Heart left ventricle (tissue), 16 donors: Measurements from ENCODE around the gene AP3B1. TPM values are rescaled to one million over a fixed set of nuclear protein-coding genes. Genes with fewer than 3 reads are reported as not detected.

Experiments
- ATAC-seq, 4 donors: fragments of 200-7000 bp; cut with Tn5 transposase; one replicate each; pipeline ENCODE4 v1.9.1; 2020 to 2022; ENCODE audit warnings: moderate library complexity in 4 of 4, mild to moderate bottlenecking in 3 of 4, moderate number of reproducible peaks in 1 of 4
- DNase-seq, 5 donors: peaks; one replicate each; pipeline ENCODE4 v3.0.0-alpha.2; 2020
- H3K27ac ChIP-seq, 12 donors: fragments of 200-600 bp; sonication (generic) in 4 of 12; one replicate each; pipeline versions ENCODE4 v1.5.0 to v1.8.0; 2016 to 2022; ENCODE audit warnings: mild to moderate bottlenecking in 2 of 12
- H3K27me3 ChIP-seq, 9 donors: fragments of 200-600 bp; sonication (generic) in 2 of 9; one replicate each; pipeline versions ENCODE4 v1.5.1 to v1.8.0; 2016 to 2022; ENCODE audit warnings: mild to moderate bottlenecking in 3 of 9
- H3K36me3 ChIP-seq, 9 donors: fragments of 200-600 bp; sonication (generic) in 2 of 9; one replicate each; pipeline versions ENCODE4 v1.5.0 to v1.8.0; 2018 to 2022; ENCODE audit warnings: mild to moderate bottlenecking in 2 of 9
- H3K4me1 ChIP-seq, 12 donors: fragments of 200-600 bp; sonication (generic) in 4 of 12; one replicate each; pipeline versions ENCODE4 v1.5.0 to v1.8.0; 2016 to 2022; ENCODE audit warnings: mild to moderate bottlenecking in 3 of 12
- H3K4me3 ChIP-seq, 12 donors: fragments of 200-600 bp; sonication (generic) in 4 of 12; one replicate each; pipeline versions ENCODE4 v1.5.0 to v1.8.0; 2017 to 2022; ENCODE audit warnings: mild to moderate bottlenecking in 9 of 12, moderate library complexity in 4 of 12
- H3K9me3 ChIP-seq, 12 donors: fragments of 200-600 bp; sonication (generic) in 4 of 12; one replicate each; pipeline versions ENCODE4 v1.5.0 to v1.8.0; 2016 to 2022; ENCODE audit warnings: mild to moderate bottlenecking in 1 of 12
- POLR2A ChIP-seq, 2 donors: fragments of 450-650 bp; IDR thresholded peaks; one replicate each; pipeline ENCODE4 v1.6.1; 2017; ENCODE audit warnings: antibody characterized with exemption in 2 of 2, mild to moderate bottlenecking in 2 of 2, moderate library complexity in 2 of 2
- WGBS, 4 donors: extraction: QIAGEN DNeasy Blood & Tissue Kit in 2 of 4; methylation state at CpG; one replicate each; pipeline versions ENCODE4 v1.1.5 to v1.1.7; 2013 to 2018; 5-methylcytosine and 5-hydroxymethylcytosine counted together
- intact Hi-C, 10 donors: fragments of 100-400 bp; cut with DNase I; formaldehyde crosslinking; loops; one replicate each; pipeline versions ENCODE4 v1.11.1 to v1.14.2; 2022
- polyA plus RNA-seq, 2 donors: library from polyadenylated mRNA; stranded (reverse); fragments of 200-250 nt; gene quantifications; one replicate each; pipeline ENCODE4 v1.2.3, GENCODE V29; 2013
- total RNA-seq, 9 donors: library from RNA; depleted of rRNA in 2 of 9; stranded (reverse); fragments of >200 nt in 2 of 9; fragmentation: NEBNext Ultra II Directional in 3 of 9; extraction: Animal tissue kit (Norgen Biotek cat#: 25700) in 3 of 9; gene quantifications; one replicate each; pipeline versions ENCODE4 v1.1.0 to v1.2.4, GENCODE V29; 2016 to 2023
- TF ChIP-seq, protein P1 (sequence below), 12 donors: fragments of 200-600 bp; sonication (generic) in 4 of 12; IDR thresholded peaks; one replicate each; pipeline versions ENCODE4 v1.5.0 to v1.8.0; 2018 to 2022; ENCODE audit warnings: antibody characterized with exemption in 12 of 12, mild to moderate bottlenecking in 5 of 12
- donor health status: ischemic (EF 13 %, LVEDD 7.1; RV severe dilation, severe dysfunction).
- donor health status: healthy with polysubstance abuse.
- donor health status: DM: no; HTN: yes; CAD: no.
- donor health status: DM: no; HTN: no; CAD: no.
- donor health status: ischemic (EF 25% LVEDD 6.9; RV normal size, moderate dysfunction).
- donor health status: ischemic (EF 25% LVEDD 5.7; RV mildly dilated, moderate dysfunction).
- donor health status: healthy.
- donor health status: DM: yes; HTN: yes; CAD: no.
- donor health status: ischemic (EF 35%, LVEDD 5.7; RV mildly dilated, moderate dysfunction).
- donor health status: nonischemic (EF 11% LVEDD 7.7; RV severe dilation, severe dysfunction).
- donor health status: DM: yes; HTN: yes; CAD: no.
- donor health status: PGD.
- donor health status: ischemic (EF 29% LVEDD 5.4; RV normal size, mild dysfunction).
- donor health status: nonischemic (EF 23%, LVEDD 6.1; RV moderate dilation, normal function).

AP3B1 gene
- total and polyA plus RNA-seq, 11 donors = 14.4 to 33.7 (median 25.2) TPM

DNA sequence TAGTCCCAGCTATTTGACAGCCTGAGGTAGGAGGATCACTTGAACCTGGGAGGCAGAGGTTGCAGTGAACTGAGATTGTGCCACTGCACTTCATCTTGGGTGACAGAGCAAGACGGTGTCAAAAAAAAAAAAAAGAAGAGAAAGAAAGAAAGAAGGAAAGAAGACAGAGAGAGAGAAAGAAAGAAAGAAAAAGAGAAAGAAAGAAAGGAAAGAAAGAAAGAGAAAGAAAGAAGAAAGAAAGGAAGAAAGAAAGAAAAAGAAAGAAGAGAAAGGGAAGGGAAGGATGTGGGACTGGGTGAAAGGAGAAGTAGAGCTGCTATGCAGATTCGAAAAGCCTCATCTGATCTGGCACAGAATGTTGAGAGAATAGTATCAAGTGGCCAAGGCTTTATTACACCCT, 42.2 kb upstream of the AP3B1 start:
- 89 to 95% (median 93%) methylated on average over 2 of the region's 2 CpGs for WGBS, 4 donors
- peaks cover 0 to 13% (median 0%) of the 10 kb centered on the region in 12 donors for H3K4me1 ChIP-seq
- DNase-seq (no peak), ATAC-seq (no peak)
- TF ChIP-seq, protein P1, sequence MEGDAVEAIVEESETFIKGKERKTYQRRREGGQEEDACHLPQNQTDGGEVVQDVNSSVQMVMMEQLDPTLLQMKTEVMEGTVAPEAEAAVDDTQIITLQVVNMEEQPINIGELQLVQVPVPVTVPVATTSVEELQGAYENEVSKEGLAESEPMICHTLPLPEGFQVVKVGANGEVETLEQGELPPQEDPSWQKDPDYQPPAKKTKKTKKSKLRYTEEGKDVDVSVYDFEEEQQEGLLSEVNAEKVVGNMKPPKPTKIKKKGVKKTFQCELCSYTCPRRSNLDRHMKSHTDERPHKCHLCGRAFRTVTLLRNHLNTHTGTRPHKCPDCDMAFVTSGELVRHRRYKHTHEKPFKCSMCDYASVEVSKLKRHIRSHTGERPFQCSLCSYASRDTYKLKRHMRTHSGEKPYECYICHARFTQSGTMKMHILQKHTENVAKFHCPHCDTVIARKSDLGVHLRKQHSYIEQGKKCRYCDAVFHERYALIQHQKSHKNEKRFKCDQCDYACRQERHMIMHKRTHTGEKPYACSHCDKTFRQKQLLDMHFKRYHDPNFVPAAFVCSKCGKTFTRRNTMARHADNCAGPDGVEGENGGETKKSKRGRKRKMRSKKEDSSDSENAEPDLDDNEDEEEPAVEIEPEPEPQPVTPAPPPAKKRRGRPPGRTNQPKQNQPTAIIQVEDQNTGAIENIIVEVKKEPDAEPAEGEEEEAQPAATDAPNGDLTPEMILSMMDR (IDR thresholded peaks at IDR 0.05) = no peak
- TF ChIP-seq POLR2A (IDR thresholded peaks at IDR 0.05) = no peak
- H3K27me3 ChIP-seq = no peaks in the 10 kb centered on the region
- H3K4me3 ChIP-seq = no peak overlapping the region
- no peak overlapping the region for H3K27ac ChIP-seq
- intact Hi-C loops = no loop called here
- H3K9me3 ChIP-seq = peaks cover 0 to 18% (median 6%) of the 10 kb centered on the region in 12 donors
- H3K36me3 ChIP-seq = no peaks in the 10 kb centered on the region

DNA sequence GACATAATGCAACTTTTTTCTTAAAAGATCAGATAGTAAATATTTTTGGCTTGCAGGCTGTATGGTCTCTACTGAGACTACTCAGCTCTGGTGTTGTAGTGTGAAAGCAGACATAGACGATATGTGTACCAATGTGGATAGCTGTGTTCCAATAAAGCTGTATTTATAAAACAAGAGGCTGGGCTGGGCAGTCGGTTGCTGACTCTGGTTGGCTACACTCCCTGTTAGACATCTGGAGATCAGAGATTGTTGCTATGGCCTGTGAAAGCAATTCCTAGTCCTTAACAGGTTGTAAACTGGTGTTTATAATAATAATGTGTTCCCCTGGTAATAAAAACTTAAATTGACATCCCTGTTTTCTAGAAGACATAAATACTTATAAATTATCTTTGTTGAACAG, 41.5 kb upstream of the AP3B1 start:
- Histone ChIP-seq H3K27ac (no peak overlapping the region), H3K4me3 (no peak overlapping the region), H3K27me3 (no peaks in the 10 kb centered on the region), H3K9me3 (peaks cover 0 to 18% (median 6%) of the 10 kb centered on the region in 12 donors), H3K4me1 (peaks cover 0 to 13% (median 0%) of the 10 kb centered on the region in 12 donors), H3K36me3 (no peaks in the 10 kb centered on the region)
- no peak for ATAC-seq
- TF ChIP-seq POLR2A (IDR thresholded peaks at IDR 0.05) = no peak
- TF ChIP-seq, protein P1 (IDR thresholded peaks at IDR 0.05) = no peak
- DNase-seq = no peak
- 42 to 57% (median 48%) methylated on average over 2 of the region's 2 CpGs for WGBS, 4 donors
- intact Hi-C loops = no loop called here

DNA sequence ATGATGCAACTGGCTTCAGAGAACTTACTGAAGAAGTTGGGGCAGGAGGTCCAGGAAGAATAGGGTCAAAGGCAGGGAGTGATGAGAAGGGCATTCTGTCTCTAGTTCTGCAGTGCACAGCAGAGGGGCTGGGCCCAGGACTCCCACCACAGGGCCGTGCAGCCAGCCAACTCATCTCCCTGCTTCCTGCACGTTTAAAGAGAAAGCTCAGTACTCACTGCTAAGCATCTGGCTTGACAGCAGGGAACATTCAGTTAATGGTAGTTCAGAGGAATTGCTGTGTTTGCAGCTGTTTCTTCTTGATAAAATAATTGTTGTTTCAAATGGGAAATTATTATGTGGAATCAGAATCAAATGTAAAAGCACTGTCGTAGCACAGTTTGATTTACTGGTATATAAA, 40.3 kb upstream of the AP3B1 start:
- WGBS, 4 donors = 49 to 66% (median 52%) methylated on average over 3 of the region's 3 CpGs

DNA sequence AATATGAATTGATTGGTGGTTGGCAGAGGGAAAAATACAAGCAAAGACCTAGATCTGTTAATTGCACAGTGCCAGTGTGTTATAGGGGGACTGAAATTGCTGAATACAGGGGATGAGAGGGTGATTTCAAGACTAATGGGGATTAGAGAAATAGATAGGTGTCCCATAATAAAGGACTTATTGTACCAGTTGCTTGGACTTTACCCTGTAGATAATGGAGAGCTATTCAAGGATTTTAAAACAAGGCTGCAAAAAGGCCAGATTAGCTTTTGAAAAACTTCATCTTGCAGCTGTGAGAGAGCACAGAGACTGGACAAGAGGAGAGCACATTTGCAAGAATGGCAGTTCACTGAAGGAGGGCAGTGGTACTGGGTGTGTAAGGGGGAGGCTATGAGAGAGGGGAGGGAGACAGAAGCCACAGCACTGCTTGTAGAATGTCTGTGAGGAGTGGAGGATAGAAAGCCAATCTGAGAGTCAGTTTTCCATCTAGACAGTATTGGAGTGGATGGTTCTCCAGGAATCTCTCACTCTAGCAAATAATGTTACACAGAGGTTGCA, 37.1 kb upstream of the AP3B1 start:
- Histone ChIP-seq H3K4me1 (no peaks in the 10 kb centered on the region), H3K27me3 (no peaks in the 10 kb centered on the region), H3K27ac (no peak overlapping the region), H3K4me3 (no peak overlapping the region), H3K36me3 (no peaks in the 10 kb centered on the region), H3K9me3 (no peaks in the 10 kb centered on the region)
- ATAC-seq = no peak
- intact Hi-C loops = no loop called here
- DNase-seq = no peak
- TF ChIP-seq POLR2A (IDR thresholded peaks at IDR 0.05) = no peak
- TF ChIP-seq, protein P1 (IDR thresholded peaks at IDR 0.05) = no peak

More for the DNA sequence above, 40.3 kb upstream of the AP3B1 start:
- ATAC-seq = no peak
- Histone ChIP-seq H3K36me3 (no peaks in the 10 kb centered on the region), H3K9me3 (peaks cover 0 to 18% (median 6%) of the 10 kb centered on the region in 12 donors), H3K27ac (no peak overlapping the region), H3K4me3 (no peak overlapping the region), H3K27me3 (no peaks in the 10 kb centered on the region), H3K4me1 (peaks cover 0 to 7% (median 0%) of the 10 kb centered on the region in 12 donors)
- DNase-seq = no peak
- intact Hi-C loops = no loop called here
- TF ChIP-seq, protein P1 (IDR thresholded peaks at IDR 0.05) = no peak
- TF ChIP-seq POLR2A (IDR thresholded peaks at IDR 0.05) = no peak
